Upper lobe of left lung (tissue), 6 donors: Measurements from ENCODE around the gene IRAG1. TPM values are rescaled to one million over a fixed set of nuclear protein-coding genes. Genes with fewer than 3 reads are reported as not detected.

Experiments
- ATAC-seq, 2 donors: fragments of 200-7000 bp; cut with Tn5 transposase; one replicate each; pipeline ENCODE4 v1.9.1; 2022; ENCODE audit warnings: mild to moderate bottlenecking in 2 of 2, moderate library complexity in 2 of 2; ENCODE audit not compliant: low FRiP score in 2 of 2
- DNase-seq, 2 donors: peaks; one replicate each; pipeline ENCODE4 v3.0.0-alpha.2; 2019 to 2020
- H3K27ac ChIP-seq, 4 donors: fragments of 200-600 bp; sonication (generic); one replicate each; pipeline ENCODE4 v1.5.1; 2016 to 2019
- H3K27me3 ChIP-seq, 4 donors: fragments of 200-600 bp; sonication (generic); one replicate each; pipeline ENCODE4 v1.5.1; 2017 to 2019
- H3K36me3 ChIP-seq, 4 donors: fragments of 200-600 bp; sonication (generic); one replicate each; pipeline ENCODE4 v1.5.1; 2016 to 2019
- H3K4me1 ChIP-seq, 4 donors: fragments of 200-600 bp; sonication (generic); one replicate each; pipeline ENCODE4 v1.5.1; 2018 to 2019
- H3K4me3 ChIP-seq, 4 donors: fragments of 200-600 bp; sonication (generic); one replicate each; pipeline ENCODE4 v1.5.1; 2017 to 2019; ENCODE audit warnings: mild to moderate bottlenecking in 2 of 4, moderate library complexity in 1 of 4
- H3K9me3 ChIP-seq, 4 donors: fragments of 200-600 bp; sonication (generic); one replicate each; pipeline ENCODE4 v1.5.1; 2018 to 2019
- CTCF ChIP-seq, 6 experiments: fragments of 450-650 bp in 4 of 6; fragments of 200-600 bp in 2 of 6; sonication (generic) in 2 of 6; IDR thresholded peaks; one replicate each; pipeline ENCODE4 v1.5.1; 2016 to 2019; ENCODE audit warnings: antibody characterized with exemption in 6 of 6
- EP300 ChIP-seq, 4 donors: sonication (generic); formaldehyde crosslinking; IDR thresholded peaks; one replicate each; pipeline ENCODE4 v1.5.1; 2017; ENCODE audit warnings: antibody characterized with exemption in 4 of 4, control low read depth in 2 of 4
- POLR2A ChIP-seq, 4 donors: fragments of 450-650 bp; IDR thresholded peaks; one replicate each; pipeline ENCODE4 v1.5.1; 2016 to 2017; ENCODE audit warnings: antibody characterized with exemption in 4 of 4, mild to moderate bottlenecking in 2 of 4
- POLR2AphosphoS5 ChIP-seq, 2 donors: sonication (generic); formaldehyde crosslinking; IDR thresholded peaks; one replicate each; pipeline ENCODE4 v1.5.1; 2017; ENCODE audit warnings: antibody characterized with exemption in 2 of 2
- WGBS, 2 donors: methylation state at CpG; one replicate each; pipeline ENCODE4 v1.1.5; 2017 to 2018; 5-methylcytosine and 5-hydroxymethylcytosine counted together
- total RNA-seq, 6 donors: library from RNA; depleted of rRNA in 4 of 6; stranded (reverse); fragments of >200 nt in 4 of 6; gene quantifications; one replicate each; pipeline versions ENCODE4 v1.1.0 to v1.2.1, GENCODE V29; 2016 to 2021
- donor health status: DM: no; HTN: no; CAD: no; lungs with moderate emphysema.
- donor health status: DM: no; HTN: yes; CAD: no; lungs with severe emphysema.

The IRAG1 gene
- total RNA-seq, 6 donors from 2014 or later: 2.4 to 16.3 (median 7.5) TPM

- Histone ChIP-seq H3K4me3 (no peak overlapping the region), H3K4me1 (peaks cover 54 to 60% (median 57%) of the 10 kb centered on the region in 4 donors), H3K27ac (peak overlapping the region; percentile 80 to 85 (median 82)), H3K36me3 (no peaks in the 10 kb centered on the region), H3K9me3 (no peaks in the 10 kb centered on the region), H3K27me3 (no peaks in the 10 kb centered on the region)
- ATAC-seq (peak; percentile 82 to 86), DNase-seq (peak in 1 of 2 donors; percentile 76)
- TF ChIP-seq CTCF (IDR thresholded peaks at IDR 0.05) (no peak), POLR2AphosphoS5 (IDR thresholded peaks at IDR 0.05) (peak; percentile 57 to 70), POLR2A (IDR thresholded peaks at IDR 0.05) (no peak), EP300 (IDR thresholded peaks at IDR 0.05) (peak in 2 of 4 donors; percentile 75 to 79)
- WGBS, 2 donors: 24% methylated on average over 13 of the region's 13 CpGs
These were observed 34.0 kb downstream of the IRAG1 start for GRCh38 chr11:10659339-10660216.

GRCh38 chr11:10658621-10659338 lies 34.8 kb downstream of the IRAG1 start:
- TF ChIP-seq POLR2A (IDR thresholded peaks at IDR 0.05) (no peak), EP300 (IDR thresholded peaks at IDR 0.05) (no peak), CTCF (IDR thresholded peaks at IDR 0.05) (no peak), POLR2AphosphoS5 (IDR thresholded peaks at IDR 0.05) (no peak)
- WGBS, 2 donors: 63% methylated on average over 6 of the region's 6 CpGs; no CpG with 5 or more reads in 1 of the 2 donors
- DNase-seq (no peak), ATAC-seq (peak in 1 of 2 donors; percentile 15)
- H3K4me3 ChIP-seq: no peak overlapping the region
- H3K27ac ChIP-seq: peak overlapping the region; percentile 80 to 85 (median 82)
- no peaks in the 10 kb centered on the region for H3K36me3 ChIP-seq
- H3K27me3 ChIP-seq: no peaks in the 10 kb centered on the region
- no peaks in the 10 kb centered on the region for H3K9me3 ChIP-seq
- peaks cover 57 to 66% (median 63%) of the 10 kb centered on the region in 4 donors for H3K4me1 ChIP-seq

- H3K27me3 ChIP-seq: no peaks in the 10 kb centered on the region
- TF ChIP-seq EP300 (IDR thresholded peaks at IDR 0.05): no peak
- TF ChIP-seq POLR2A (IDR thresholded peaks at IDR 0.05): no peak
- no peak for TF ChIP-seq CTCF (IDR thresholded peaks at IDR 0.05)
- no peak for TF ChIP-seq POLR2AphosphoS5 (IDR thresholded peaks at IDR 0.05)
- WGBS, 2 donors: 52 to 53% methylated on average over 13 to 20 of the region's 20 CpGs
- no peaks in the 10 kb centered on the region for H3K36me3 ChIP-seq
- peaks cover 66 to 78% (median 75%) of the 10 kb centered on the region in 4 donors for H3K4me1 ChIP-seq
- ATAC-seq (peak in 1 of 2 donors; percentile 27), DNase-seq (no peak)
- H3K4me3 ChIP-seq: no peak overlapping the region
- peak overlapping the region; percentile 80 to 85 (median 82) for H3K27ac ChIP-seq
- H3K9me3 ChIP-seq: no peaks in the 10 kb centered on the region
These were observed 36.0 kb downstream of the IRAG1 start for GRCh38 chr11:10657308-10658271.

- Histone ChIP-seq H3K27me3 (no peaks in the 10 kb centered on the region), H3K27ac (peak overlapping the region in 3 of 4 donors; percentile 42 to 80 (median 46)), H3K36me3 (no peaks in the 10 kb centered on the region), H3K4me1 (peaks cover 75 to 94% (median 88%) of the 10 kb centered on the region in 4 donors), H3K4me3 (no peak overlapping the region), H3K9me3 (no peaks in the 10 kb centered on the region)
- WGBS, 2 donors: 58 to 66% methylated on average over 6 of the region's 6 CpGs
- ATAC-seq (no peak), DNase-seq (no peak)
- TF ChIP-seq POLR2AphosphoS5 (IDR thresholded peaks at IDR 0.05): no peak
- no peak for TF ChIP-seq CTCF (IDR thresholded peaks at IDR 0.05)
These were observed 37.5 kb downstream of the IRAG1 start for GRCh38 chr11:10655943-10656576.
